HUES6 (cell line): ENCODE data around the gene RBM39.

ENCODE experiments used
- H3K27ac ChIP-seq: 2 replicates; pipeline ENCODE4 v1.7.0; 2013; ENCODE audit warnings: low read depth, mild to moderate bottlenecking, low read length, inconsistent platforms
- H3K27me3 ChIP-seq: 2 replicates; pipeline ENCODE4 v1.6.1; 2013; ENCODE audit warnings: low read length; ENCODE audit not compliant: control insufficient read depth, insufficient read depth
- H3K36me3 ChIP-seq: 2 replicates; pipeline ENCODE4 v1.6.1; 2013; ENCODE audit warnings: low read length; ENCODE audit not compliant: control insufficient read depth, insufficient read depth
- H3K4me1 ChIP-seq: 2 replicates; pipeline ENCODE4 v1.6.1; 2013; ENCODE audit warnings: low read length; ENCODE audit not compliant: control insufficient read depth, insufficient read depth
- H3K4me3 ChIP-seq: 2 replicates; pipeline ENCODE4 v1.5.1; 2013; ENCODE audit warnings: low read depth, low read length
- H3K9ac ChIP-seq: one replicate; pipeline ENCODE4 v1.6.1; 2013; ENCODE audit warnings: mild to moderate bottlenecking, low read length
- H3K9me3 ChIP-seq: 2 replicates; pipeline ENCODE4 v1.6.1; 2013; ENCODE audit warnings: low read depth, low read length; ENCODE audit not compliant: control insufficient read depth, insufficient read depth

The RBM39 gene

GRCh38 chr20:35734374-35734773 is 7.7 kb downstream of the RBM39 start:
- H3K4me1 ChIP-seq = no peaks in the 10 kb centered on the region
- H3K4me3 ChIP-seq = no peak overlapping the region
- H3K9ac ChIP-seq = no peak overlapping the region
- H3K27me3 ChIP-seq = no peaks in the 10 kb centered on the region
- no peaks in the 10 kb centered on the region for H3K9me3 ChIP-seq
- H3K36me3 ChIP-seq = peaks cover 100% of the 10 kb centered on the region
- H3K27ac ChIP-seq = no peak overlapping the region

GRCh38 chr20:35732644-35732982 is 9.4 kb downstream of the RBM39 start:
- Histone ChIP-seq H3K27ac (no peak overlapping the region), H3K4me3 (no peak overlapping the region), H3K36me3 (peaks cover 100% of the 10 kb centered on the region), H3K4me1 (no peaks in the 10 kb centered on the region), H3K27me3 (no peaks in the 10 kb centered on the region), H3K9me3 (no peaks in the 10 kb centered on the region), H3K9ac (no peak overlapping the region)

- Histone ChIP-seq H3K9me3 (no peaks in the 10 kb centered on the region), H3K9ac (no peak overlapping the region), H3K27ac (no peak overlapping the region), H3K4me3 (no peak overlapping the region), H3K36me3 (peaks cover 99% of the 10 kb centered on the region), H3K27me3 (no peaks in the 10 kb centered on the region), H3K4me1 (no peaks in the 10 kb centered on the region)
These were observed 10.0 kb downstream of the RBM39 start for GRCh38 chr20:35731862-35732643.

GRCh38 chr20:35731469-35731788 is 10.6 kb downstream of the RBM39 start:
- Histone ChIP-seq H3K36me3 (peaks cover 99% of the 10 kb centered on the region), H3K9me3 (no peaks in the 10 kb centered on the region), H3K27me3 (no peaks in the 10 kb centered on the region), H3K4me3 (no peak overlapping the region), H3K27ac (no peak overlapping the region), H3K4me1 (no peaks in the 10 kb centered on the region), H3K9ac (no peak overlapping the region)

- no peak overlapping the region for H3K9ac ChIP-seq
- no peak overlapping the region for H3K27ac ChIP-seq
- no peak overlapping the region for H3K4me3 ChIP-seq
- H3K27me3 ChIP-seq = no peaks in the 10 kb centered on the region
- H3K4me1 ChIP-seq = no peaks in the 10 kb centered on the region
- no peaks in the 10 kb centered on the region for H3K9me3 ChIP-seq
- H3K36me3 ChIP-seq = peaks cover 99% of the 10 kb centered on the region
These were observed 11.2 kb downstream of the RBM39 start for GRCh38 chr20:35730583-35731468.

GRCh38 chr20:35729836-35730582 is 12.1 kb downstream of the RBM39 start:
- Histone ChIP-seq H3K36me3 (peaks cover 99% of the 10 kb centered on the region), H3K27me3 (no peaks in the 10 kb centered on the region), H3K9me3 (no peaks in the 10 kb centered on the region), H3K4me3 (no peak overlapping the region), H3K27ac (no peak overlapping the region), H3K4me1 (no peaks in the 10 kb centered on the region), H3K9ac (no peak overlapping the region)

GRCh38 chr20:35729283-35729807 is 12.7 kb downstream of the RBM39 start:
- Histone ChIP-seq H3K9ac (no peak overlapping the region), H3K27ac (no peak overlapping the region)

GRCh38 chr20:35726842-35727711 is 15.0 kb downstream of the RBM39 start:
- Histone ChIP-seq H3K27ac (no peak overlapping the region), H3K9me3 (no peaks in the 10 kb centered on the region), H3K4me3 (no peak overlapping the region), H3K4me1 (no peaks in the 10 kb centered on the region), H3K27me3 (no peaks in the 10 kb centered on the region), H3K9ac (no peak overlapping the region), H3K36me3 (peaks cover 98% of the 10 kb centered on the region)

More at GRCh38 chr20:35729283-35729807, 12.7 kb downstream of the RBM39 start:
- H3K4me1 ChIP-seq = no peaks in the 10 kb centered on the region
- no peak overlapping the region for H3K4me3 ChIP-seq
- no peaks in the 10 kb centered on the region for H3K9me3 ChIP-seq
- peaks cover 99% of the 10 kb centered on the region for H3K36me3 ChIP-seq
- no peaks in the 10 kb centered on the region for H3K27me3 ChIP-seq

- Histone ChIP-seq H3K36me3 (peaks cover 98% of the 10 kb centered on the region), H3K9ac (no peak overlapping the region), H3K4me3 (no peak overlapping the region), H3K27ac (no peak overlapping the region), H3K4me1 (no peaks in the 10 kb centered on the region), H3K27me3 (no peaks in the 10 kb centered on the region), H3K9me3 (no peaks in the 10 kb centered on the region)
These were observed 17.5 kb downstream of the RBM39 start for GRCh38 chr20:35724321-35725230.
